Measurements from ENCODE around the gene ATG16L2.
"Not testable (repeated sequence)": the region's sequence is repeated elsewhere in the genome, so short reads cannot be mapped to it uniquely, and the experiment has no call there.

The ATG16L2 gene

DNA sequence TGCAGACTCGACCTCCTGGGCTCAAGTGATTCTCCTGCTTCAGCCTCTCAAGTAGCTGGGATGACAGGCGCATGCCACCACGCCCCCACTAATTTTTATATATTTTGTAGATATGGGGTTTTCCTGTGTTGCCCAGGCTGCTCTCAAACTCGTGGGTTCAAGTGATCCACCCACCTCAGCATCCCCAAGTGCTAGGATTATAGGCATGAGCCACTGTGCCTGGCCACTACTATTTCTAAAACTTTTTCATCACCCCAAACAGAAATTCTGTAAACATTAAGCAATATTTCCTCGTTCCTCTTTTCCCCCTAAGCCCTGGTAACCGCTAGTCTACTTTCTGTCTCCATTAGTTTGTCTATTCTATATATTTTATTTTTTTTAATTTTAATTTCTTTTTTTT is 9.0 kb upstream of the ATG16L2 start:
- DNase-seq (ENCODE audit: low spot score): no peak

GRCh38 chr11:72806378-72806777 is 7.8 kb upstream of the ATG16L2 start:
- DNase-seq (ENCODE audit: low spot score): not testable (repeated sequence)

DNA sequence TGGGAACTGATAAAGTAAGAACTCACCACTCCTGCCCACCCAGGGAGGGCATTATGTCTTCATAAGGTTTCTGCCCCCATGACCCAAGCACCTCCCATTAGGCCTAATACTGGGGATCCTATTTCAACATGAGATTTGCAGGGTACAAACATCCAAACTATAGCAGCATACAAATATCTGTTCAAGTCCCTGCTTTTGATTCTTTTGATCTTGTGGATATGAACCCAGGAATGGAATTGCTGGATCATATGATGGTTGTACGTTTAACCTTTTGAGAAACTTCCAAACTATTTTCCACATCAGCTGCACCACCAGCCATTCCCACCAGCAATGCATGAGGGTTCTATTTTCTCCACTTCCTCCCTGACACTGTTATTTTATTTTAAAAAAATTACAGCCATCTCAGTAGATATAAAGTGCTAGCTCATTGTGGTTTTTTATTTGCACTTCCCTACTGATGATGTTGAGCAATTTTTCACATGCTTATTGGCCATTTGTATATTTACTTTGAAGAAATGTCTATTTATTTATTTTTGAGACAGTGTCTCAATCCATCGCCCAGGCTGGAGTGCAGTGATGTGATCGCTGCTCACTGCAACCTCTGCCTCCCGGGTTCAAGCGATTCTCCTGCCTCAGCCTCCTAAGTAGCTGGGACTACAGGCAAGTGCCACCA is 7.1 kb upstream of the ATG16L2 start:
- DNase-seq (ENCODE audit: low spot score): no peak

- DNase-seq (ENCODE audit: low spot score): no peak
Observed at GRCh38 chr11:72807792-72808191, 6.4 kb upstream of the ATG16L2 start.

- DNase-seq (ENCODE audit: low spot score): no peak
Observed at GRCh38 chr11:72808331-72808798, 5.8 kb upstream of the ATG16L2 start.

DNA sequence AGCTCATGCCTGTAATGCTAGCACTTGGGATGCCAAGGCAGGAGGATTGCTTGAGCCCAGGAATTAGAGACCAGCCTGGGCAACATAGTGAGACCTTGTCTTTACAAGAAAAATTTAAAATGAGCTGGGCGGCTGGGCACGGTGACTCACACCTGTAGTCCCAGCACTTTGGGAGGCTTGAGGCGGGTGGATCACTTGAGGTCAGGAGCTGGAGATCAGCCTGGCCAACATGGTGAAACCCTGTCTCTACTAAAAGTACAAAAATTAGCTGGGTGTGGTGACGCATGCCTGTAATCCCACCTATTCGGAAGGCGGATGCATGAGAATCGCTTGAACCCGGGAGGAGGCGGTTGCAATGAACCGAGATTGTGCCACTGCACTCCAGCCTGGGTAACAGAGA is 2.5 kb upstream of the ATG16L2 start:
- not testable (repeated sequence) for DNase-seq (ENCODE audit: low spot score)

- no peak for DNase-seq (ENCODE audit: low spot score)
Observed at GRCh38 chr11:72812604-72812966, 1.6 kb upstream of the ATG16L2 start.

DNA sequence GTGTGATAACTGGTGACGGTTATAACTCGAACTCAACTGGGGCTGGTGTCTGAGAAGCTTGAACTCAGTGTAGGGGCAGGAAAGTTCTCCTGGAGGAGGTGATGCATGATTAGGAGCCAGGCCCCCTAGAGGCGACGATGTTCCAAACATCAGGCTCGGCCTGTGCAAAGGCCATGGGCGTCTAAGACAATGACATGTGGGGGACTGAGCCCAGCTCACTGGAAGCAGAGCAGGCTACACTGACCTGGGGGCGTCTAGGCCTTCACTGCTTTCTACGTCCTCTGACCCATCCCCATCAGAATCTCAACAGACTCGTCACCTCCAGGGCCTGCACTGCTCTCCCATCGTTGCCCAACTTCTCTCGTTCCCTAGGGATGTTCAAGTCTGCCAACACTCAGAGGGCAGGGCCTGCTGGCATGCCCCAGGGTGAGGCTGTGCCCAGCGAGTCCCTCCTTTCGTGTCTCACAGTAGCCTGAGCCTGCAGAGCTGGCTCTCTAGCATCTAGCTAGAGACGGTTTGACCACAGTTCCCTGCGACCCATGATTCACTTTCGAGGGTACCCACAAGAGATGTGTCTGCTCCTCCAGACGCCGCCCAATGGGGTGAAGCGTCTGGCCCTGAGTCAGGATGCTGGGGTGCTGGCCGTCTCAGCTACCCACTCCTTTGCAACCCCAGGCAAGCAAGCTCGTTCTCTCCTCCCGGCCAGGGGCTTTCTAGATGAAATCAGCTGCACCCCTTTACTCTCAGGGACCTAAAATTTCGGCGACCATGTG is 1.1 kb upstream of the ATG16L2 start:
- DNase-seq (ENCODE audit: low spot score): peak; percentile 72

DNA sequence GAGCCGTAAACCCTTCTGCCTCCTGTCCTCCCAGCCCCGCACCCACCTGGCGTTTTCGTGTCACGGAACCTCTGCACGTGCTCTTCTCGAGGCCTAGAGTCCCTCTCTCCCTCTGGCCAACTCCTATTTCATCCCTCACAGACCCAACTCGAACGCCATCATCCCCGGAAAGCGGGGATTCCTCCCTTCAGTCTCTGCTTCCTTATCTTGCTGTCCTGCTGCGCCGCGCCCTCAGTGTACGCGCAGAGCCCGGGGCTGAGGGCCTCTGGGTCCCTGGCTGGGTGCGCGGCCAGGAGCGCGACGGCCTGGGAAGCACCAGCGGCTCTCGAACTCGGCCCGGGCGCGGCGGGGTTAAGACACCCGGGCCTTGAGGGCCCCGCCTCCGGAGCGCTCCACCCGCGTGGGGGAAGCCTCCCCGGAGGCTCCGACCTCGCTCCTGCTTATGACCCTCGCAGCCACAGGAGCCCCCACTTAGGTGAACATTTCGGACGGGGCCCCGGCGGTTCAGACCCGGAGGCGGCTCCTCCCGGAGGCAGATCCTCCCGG is 398 bp upstream of the ATG16L2 start:
- peak; percentile 89 for DNase-seq (ENCODE audit: low spot score)

DNA sequence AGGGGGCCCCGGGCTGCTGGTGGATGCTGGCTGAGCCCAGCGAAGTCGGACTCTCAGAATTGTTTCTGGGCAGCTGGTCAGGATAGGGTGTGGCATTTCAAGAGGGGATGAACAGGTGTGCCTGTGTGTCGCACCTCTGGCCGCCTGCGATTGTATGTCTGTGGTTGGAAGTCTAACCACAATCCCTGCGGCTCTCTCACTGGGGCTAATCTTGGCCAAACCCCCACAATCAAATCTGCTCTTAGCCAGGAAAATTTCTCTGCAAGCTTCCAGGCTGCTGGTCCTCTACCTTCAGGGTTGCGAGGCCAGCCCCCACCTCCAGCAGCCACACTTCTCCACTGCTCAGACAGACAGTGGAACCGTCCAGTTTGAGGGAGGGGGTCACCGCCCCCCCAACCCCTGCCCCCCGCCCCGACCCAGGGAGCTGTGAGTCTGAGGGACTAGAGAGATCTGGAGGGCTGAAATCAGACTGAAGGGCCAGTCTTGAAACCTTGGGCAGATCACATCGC is 953 bp downstream of the ATG16L2 start:
- DNase-seq (ENCODE audit: low spot score): no peak

DNA sequence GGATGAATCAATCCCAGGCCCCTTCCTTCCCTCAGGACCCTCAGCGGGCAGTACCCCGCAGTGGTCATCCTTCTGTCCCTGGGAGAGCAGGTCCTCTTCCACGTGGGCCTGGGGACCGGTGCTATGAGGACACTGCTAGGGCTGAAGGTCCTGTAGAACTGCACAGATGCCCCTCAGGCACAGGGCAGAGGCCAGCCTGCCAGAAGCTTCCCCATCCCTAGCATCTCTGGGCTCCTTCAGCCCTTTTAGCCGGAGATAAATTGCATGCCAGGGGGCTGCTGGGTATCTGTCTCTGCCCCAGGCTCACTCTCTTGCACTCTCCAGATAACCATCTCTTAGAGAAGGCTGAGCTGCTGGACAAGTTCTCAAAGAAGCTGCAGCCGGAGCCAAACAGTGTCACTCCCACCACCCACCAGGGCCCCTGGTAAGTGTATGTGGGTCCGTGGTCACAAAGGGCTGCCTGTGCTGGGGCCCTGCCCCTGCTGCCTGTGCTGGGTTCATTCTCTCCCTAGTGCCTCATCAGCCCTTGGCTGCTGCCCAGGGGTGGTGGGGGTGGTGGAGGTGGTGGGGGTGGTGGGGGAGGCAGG is 2.3 kb downstream of the ATG16L2 start:
- DNase-seq (ENCODE audit: low spot score): no peak

DNA sequence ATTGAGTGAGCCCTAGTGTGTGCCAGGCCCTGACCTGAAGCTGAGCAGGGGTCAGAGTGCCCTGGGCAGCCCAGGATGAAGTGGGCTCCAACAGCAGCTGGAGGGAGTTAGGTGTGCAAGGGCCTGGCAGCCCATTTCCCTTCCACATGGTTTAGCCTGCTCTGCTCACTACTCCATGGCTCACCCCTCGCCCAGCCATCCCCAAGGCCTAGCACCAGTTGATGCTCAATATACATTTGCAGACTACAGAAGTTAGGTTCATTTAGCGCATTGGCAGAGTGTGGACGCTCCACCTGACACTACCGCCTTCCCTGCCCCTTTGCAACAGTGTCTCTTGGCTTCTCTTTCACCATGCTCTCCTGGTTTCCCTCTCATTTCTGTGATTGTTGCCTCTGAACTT is 3.8 kb downstream of the ATG16L2 start:
- no peak for DNase-seq (ENCODE audit: low spot score)

- no peak for DNase-seq (ENCODE audit: low spot score)
Observed at GRCh38 chr11:72818971-72819370, 4.8 kb downstream of the ATG16L2 start.

DNA sequence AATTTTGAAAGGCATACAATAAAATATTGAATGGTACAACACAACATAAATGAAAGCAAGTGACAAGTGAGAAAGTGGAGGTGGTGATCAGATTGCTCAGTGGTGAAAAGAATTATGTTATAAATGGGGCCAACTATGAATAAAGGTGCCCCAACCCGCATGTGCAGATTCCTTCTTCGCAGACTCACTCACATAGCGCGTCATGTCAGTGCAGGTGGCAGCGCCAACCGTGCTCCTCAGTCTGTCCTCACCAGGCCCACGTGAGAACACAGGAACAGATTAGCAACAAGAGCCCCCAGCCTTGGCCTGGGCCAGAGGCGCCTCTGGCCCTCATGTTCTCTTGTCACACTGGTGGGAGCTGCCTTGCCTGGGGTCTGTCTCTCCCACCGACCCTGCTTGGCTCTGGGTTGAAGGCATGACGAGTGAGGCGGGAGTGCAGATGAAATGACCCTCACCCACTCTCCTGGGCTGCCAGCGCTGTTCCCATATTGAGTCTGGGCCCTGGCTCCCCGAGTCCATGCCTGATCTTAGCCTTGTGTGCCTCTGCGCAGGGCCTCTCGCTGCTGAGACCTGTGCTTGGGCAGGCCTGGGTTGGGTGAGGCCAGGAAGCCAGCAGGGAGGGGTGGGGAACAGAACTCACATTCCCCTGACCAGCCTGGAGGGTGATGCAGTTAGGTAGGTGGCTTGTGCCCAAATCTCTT is 6.4 kb downstream of the ATG16L2 start:
- no peak for DNase-seq (ENCODE audit: low spot score)

DNA sequence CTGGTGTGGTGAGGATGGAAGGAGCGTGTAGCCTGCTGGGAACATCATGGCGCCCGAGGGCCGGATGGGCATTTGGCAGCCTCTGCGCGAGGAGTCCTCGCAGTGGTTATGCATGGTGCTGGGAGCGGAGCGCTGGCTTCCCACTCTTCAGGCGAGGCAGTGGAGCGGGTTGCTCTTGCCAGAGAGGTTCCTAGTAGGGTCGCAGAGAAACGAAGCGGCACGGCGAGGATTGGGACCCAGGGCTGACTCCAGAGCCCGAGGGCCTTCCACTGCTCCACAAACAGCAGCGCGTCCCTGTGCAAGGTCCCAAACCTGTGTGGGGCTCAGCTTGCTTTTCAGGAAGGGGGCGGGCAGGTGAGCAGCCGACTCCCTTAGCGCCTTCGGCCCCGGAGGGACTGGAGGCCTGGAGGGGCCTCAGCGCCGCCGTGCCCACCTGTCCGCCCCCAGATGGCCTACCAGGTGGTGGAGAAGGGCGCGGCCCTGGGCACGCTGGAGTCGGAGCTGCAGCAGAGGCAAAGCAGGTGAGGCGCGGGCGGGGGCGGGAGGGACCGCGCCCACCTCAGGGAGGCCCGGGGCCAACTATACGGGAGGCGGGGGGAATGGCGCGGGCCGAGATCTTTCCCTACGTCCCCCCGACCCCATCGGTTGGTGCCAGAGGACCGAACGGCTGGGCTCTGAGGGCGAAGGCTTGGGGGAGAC is 7.2 kb downstream of the ATG16L2 start:
- DNase-seq (ENCODE audit: low spot score): no peak

DNA sequence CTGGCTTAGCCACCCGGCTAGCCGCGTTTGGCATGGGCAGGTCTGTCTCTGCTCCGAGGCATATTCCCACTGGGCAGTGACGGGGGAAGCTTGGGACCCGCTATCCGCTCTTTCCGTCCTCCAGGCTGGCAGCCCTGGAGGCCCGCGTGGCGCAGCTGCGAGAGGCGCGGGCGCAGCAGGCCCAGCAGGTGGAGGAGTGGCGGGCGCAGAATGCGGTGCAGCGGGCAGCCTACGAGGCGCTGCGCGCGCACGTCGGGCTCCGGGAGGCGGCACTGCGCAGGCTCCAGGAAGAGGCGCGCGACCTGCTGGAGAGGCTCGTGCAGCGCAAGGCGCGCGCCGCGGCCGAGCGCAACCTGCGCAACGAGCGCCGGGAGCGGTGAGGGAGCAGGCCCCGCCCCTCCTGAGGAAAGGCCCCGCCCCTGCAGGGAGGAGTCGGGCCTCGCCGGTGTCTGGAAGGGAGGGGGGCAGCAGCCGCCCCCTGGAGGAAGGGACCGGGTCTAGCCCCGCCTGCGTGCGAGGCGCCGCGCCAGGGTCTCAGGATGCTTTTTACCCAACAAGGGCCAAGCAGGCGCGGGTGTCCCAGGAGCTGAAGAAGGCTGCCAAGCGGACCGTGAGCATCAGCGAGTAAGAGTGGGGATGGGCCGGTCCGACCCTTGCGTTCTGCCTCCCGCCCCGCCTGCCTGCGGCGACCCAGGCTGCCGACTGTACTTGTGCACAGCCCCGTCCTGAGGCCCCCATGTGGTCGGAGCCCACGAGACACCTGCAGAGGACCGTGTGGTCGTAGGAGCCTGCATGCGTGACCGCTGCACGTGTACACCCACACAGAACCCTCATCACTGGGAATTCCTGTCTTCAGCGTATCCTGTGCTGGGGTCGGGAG is 7.9 kb downstream of the ATG16L2 start:
- peak; percentile 74 for DNase-seq (ENCODE audit: low spot score)

DNA sequence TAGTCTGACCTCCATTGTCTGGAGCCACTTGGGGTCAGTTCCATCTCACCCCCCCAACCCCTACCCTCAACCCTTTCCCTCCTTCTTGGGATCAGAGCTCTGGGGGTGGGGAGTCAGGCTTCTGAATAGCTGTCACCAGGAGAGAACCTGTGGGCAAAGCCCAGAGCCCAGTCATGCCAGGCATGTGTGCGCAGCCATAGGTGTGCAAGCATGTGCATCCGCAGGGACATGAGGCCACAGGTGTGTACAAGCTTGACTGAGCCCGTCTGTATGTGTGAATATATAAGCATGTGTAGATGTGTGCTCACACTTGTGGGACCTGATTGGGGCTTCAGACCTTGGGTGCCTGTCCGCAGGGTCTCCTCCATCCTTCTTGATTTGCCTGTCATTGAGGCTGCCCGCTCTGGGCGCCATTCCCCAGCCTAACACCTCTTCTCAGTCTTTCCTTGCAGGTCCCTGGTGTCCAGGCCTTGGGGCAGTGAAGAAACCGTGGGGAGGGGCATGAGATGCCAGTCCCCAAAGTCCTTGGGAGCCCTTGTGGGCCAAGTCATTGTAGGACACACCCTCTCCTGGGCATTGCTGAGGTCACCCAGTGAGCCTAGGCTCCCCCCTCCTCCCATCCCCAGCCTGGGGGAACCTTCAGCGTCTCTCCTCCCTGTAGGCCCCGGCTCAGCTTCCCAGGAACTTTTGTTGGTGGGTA is 9.0 kb downstream of the ATG16L2 start:
- DNase-seq (ENCODE audit: low spot score): no peak

DNA sequence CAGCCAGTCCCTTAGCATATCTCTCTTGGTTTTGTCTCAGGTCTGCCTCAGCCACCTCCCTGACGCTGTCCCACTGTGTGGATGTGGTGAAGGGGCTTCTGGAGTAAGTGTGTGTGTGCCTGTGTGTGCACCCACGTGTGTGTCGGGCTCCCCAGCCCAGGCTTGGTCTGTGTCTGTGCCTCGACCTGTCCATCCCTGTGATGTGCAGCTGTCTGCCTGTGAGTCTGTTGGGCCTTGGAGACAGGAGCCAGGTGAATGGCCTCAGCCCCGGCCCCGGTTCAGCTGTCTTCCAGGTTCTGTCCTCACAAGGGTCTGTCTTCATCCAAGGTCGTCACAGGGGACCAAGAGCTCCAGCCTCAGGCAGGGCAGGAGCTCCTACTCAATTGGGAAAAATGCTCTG is 9.8 kb downstream of the ATG16L2 start:
- no peak for DNase-seq (ENCODE audit: low spot score)

- DNase-seq (ENCODE audit: low spot score): no peak
Observed at GRCh38 chr11:72824811-72825505, 10.7 kb downstream of the ATG16L2 start.
